SK-N-SH (cell line): Measurements from ENCODE around the gene METTL9.

Experiments
- CTCF ChIP-seq: fragments of 200-600 bp; sonication (generic); IDR thresholded peaks from 2 replicates; pipeline ENCODE4 v1.6.1; 2017; ENCODE audit warnings: antibody characterized with exemption, mild to moderate bottlenecking, moderate library complexity
- MEF2A ChIP-seq: IDR thresholded peaks from 2 replicates; pipeline ENCODE4 v1.4.0; 2012; ENCODE audit warnings: low read depth, borderline replicate concordance
- RAD21 ChIP-seq: IDR thresholded peaks from 2 replicates; pipeline ENCODE4 v1.6.1; 2012; ENCODE audit warnings: mild to moderate bottlenecking, low read length
- RXRA ChIP-seq: IDR thresholded peaks from 2 replicates; pipeline ENCODE4 v1.4.0; 2012; ENCODE audit warnings: low read depth, mild to moderate bottlenecking, borderline replicate concordance
- SMC3 ChIP-seq: IDR thresholded peaks from 2 replicates; pipeline ENCODE4 v1.6.1; 2012; ENCODE audit warnings: low read depth, low read length, improper control_type of control experiment
- TEAD4 ChIP-seq: IDR thresholded peaks from 2 replicates; pipeline ENCODE4 v1.4.0; 2012; ENCODE audit warnings: mild to moderate bottlenecking, borderline replicate concordance; ENCODE audit not compliant: insufficient read depth
- USF1 ChIP-seq: IDR thresholded peaks from 2 replicates; pipeline ENCODE4 v1.4.0; 2012; ENCODE audit warnings: low read depth, borderline replicate concordance

- TF ChIP-seq SMC3 (no peak), RAD21 (no peak), CTCF (no peak), RXRA (no peak), TEAD4 (no peak), MEF2A (no peak), USF1 (no peak)
Observed at GRCh38 chr16:21651515-21651914, 52.1 kb downstream of the METTL9 start.
